22Rv1 (cell line): ENCODE measurements around the gene SNX25.

Source experiments
- CTCF ChIP-seq: fragments of 450-650 bp; IDR thresholded peaks from 2 replicates; pipeline ENCODE4 v1.5.1; 2017; ENCODE audit warnings: mild to moderate bottlenecking
- ZFX ChIP-seq: fragments of 450-650 bp; IDR thresholded peaks from 2 replicates; pipeline ENCODE4 v1.6.1; 2017; ENCODE audit warnings: antibody characterized with exemption, borderline replicate concordance

DNA sequence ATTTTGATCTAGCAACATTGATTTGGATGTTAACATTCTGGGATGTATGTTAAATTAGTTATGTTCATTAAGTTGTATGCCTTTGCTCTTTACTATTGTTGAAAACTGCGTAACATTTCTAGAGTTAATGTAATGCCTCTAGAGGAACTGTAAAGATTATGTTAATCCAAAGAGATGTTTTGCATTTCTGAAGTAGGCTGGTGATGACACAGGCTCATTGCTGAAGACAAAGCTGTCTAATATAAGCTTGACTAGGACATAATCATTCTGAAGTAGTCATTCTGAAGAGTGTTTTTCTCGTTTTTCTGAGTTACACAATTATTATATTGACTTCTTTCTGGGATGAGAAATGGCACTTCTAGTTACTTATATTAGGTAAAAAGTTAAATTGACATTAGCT is 113.4 kb downstream of the SNX25 start:
- no peak for TF ChIP-seq CTCF
- no peak for TF ChIP-seq ZFX
